IMR-90 (cell line): ENCODE measurements around the gene SLC9A9. TPM values are rescaled to one million over a fixed set of nuclear protein-coding genes. Genes with fewer than 3 reads are reported as not detected.

Experiments
- ATAC-seq: fragments of 200-7000 bp; cut with Tn5 transposase; 2 replicates; pipeline ENCODE4 v1.9.1; 2020; ENCODE audit warnings: low read depth, mild to moderate bottlenecking, moderate library complexity
- BruUV-seq: library from RNA; stranded (reverse); fragments of 400-500 nt; replicated peaks from 2 replicates; lab custom pipeline; 2021; lab: Mats Ljungman, UMichigan
- CTCF ChIA-PET: fragments of 300-600 bp; formaldehyde crosslinking; extraction: SDS; loops from one replicate; lab custom pipeline; 2021; ENCODE audit warnings: antibody characterized with exemption; lab: Yijun Ruan, JAX
- POLR2A ChIA-PET: fragments of 300-600 bp; sonication (Branson Sonifier 250); formaldehyde crosslinking; loops from one replicate; lab custom pipeline; 2022; ENCODE audit warnings: antibody characterized with exemption; ENCODE audit not compliant: unreplicated experiment; lab: Charles Lee
- DNase-seq: peaks from one replicate; pipeline ENCODE4 v3.0.0; 2013
- H2AFZ ChIP-seq: replicated peaks from 2 replicates; pipeline ENCODE3; 2013; ENCODE audit warnings: low read length, mild to moderate bottlenecking; ENCODE audit not compliant: poor library complexity
- H2AK5ac ChIP-seq: 2 replicates; pipeline ENCODE4 v1.6.1; 2013; ENCODE audit warnings: low read depth, low read length, inconsistent platforms
- H2AK9ac ChIP-seq: replicated peaks from 2 replicates; pipeline ENCODE3; 2013; ENCODE audit warnings: mild to moderate bottlenecking, low read depth, low read length, moderate library complexity; ENCODE audit not compliant: poor library complexity
- H2BK120ac ChIP-seq: 2 replicates; pipeline ENCODE4 v1.6.1; 2013; ENCODE audit warnings: low read depth, low read length, inconsistent platforms
- H2BK15ac ChIP-seq: 3 replicates; pipeline ENCODE4 v1.6.1; 2013; ENCODE audit warnings: low read depth, low read length, inconsistent platforms
- H2BK20ac ChIP-seq: 2 replicates; pipeline ENCODE4 v1.6.1; 2013; ENCODE audit warnings: low read depth, mild to moderate bottlenecking, inconsistent platforms, low read length, moderate library complexity
- H2BK5ac ChIP-seq: 2 replicates; pipeline ENCODE4 v1.6.1; 2013; ENCODE audit warnings: mild to moderate bottlenecking, low read depth, low read length, inconsistent platforms; ENCODE audit not compliant: poor library complexity, severe bottlenecking
- H3K14ac ChIP-seq: replicated peaks from 2 replicates; pipeline ENCODE4 v1.6.1; 2013; ENCODE audit warnings: low read depth, low read length, inconsistent platforms
- H3K18ac ChIP-seq: 2 replicates; pipeline ENCODE4 v1.6.1; 2013; ENCODE audit warnings: low read depth, low read length, control low read depth
- H3K23ac ChIP-seq: 2 replicates; pipeline ENCODE4 v1.6.1; 2013; ENCODE audit warnings: low read depth, low read length, inconsistent platforms
- H3K27ac ChIP-seq: 2 replicates; pipeline ENCODE4 v1.5.1; 2013; ENCODE audit warnings: mild to moderate bottlenecking, control low read depth, low read length; ENCODE audit not compliant: insufficient read depth
- H3K27me3 ChIP-seq: 2 replicates; pipeline ENCODE4 v1.6.1; 2013; ENCODE audit warnings: low read length; ENCODE audit not compliant: control insufficient read depth, insufficient read depth
- H3K36me3 ChIP-seq: 2 replicates; pipeline ENCODE4 v1.6.1; 2013; ENCODE audit warnings: low read length, mixed read lengths; ENCODE audit not compliant: control insufficient read depth, insufficient read depth
- H3K4ac ChIP-seq: 2 replicates; pipeline ENCODE4 v1.6.1; 2013; ENCODE audit warnings: low read depth, low read length, inconsistent platforms
- H3K4me1 ChIP-seq: 2 replicates; pipeline ENCODE4 v1.6.1; 2013; ENCODE audit warnings: low read length, mixed read lengths; ENCODE audit not compliant: control insufficient read depth, insufficient read depth
- H3K4me2 ChIP-seq: 2 replicates; pipeline ENCODE4 v1.6.1; 2013; ENCODE audit warnings: low read depth, mild to moderate bottlenecking, control low read depth, low read length, moderate library complexity
- H3K4me3 ChIP-seq: 2 replicates; pipeline ENCODE4 v1.5.1; 2013; ENCODE audit warnings: low read depth, mild to moderate bottlenecking, control low read depth, low read length, moderate library complexity; ENCODE audit not compliant: insufficient read depth
- H3K56ac ChIP-seq: 2 replicates; pipeline ENCODE4 v1.6.1; 2013; ENCODE audit warnings: low read length, inconsistent platforms; ENCODE audit not compliant: insufficient read depth; ENCODE audit errors: extremely low read depth
- H3K79me1 ChIP-seq, 2 experiments: 2 replicates each; pipeline ENCODE4 v1.6.1; 2013; ENCODE audit warnings: low read length in 2 of 2, inconsistent platforms in 1 of 2, low read depth in 1 of 2
- H3K9ac ChIP-seq: 2 replicates; pipeline ENCODE4 v1.6.1; 2013; ENCODE audit warnings: low read depth, low read length, control low read depth
- H3K9me1 ChIP-seq: 2 replicates; pipeline ENCODE4 v1.6.1; 2013; ENCODE audit warnings: low read length, inconsistent platforms; ENCODE audit not compliant: insufficient read depth
- H3K9me3 ChIP-seq: 2 replicates; pipeline ENCODE4 v1.6.1; 2013; ENCODE audit warnings: low read length; ENCODE audit not compliant: control insufficient read depth, insufficient read depth
- H4K20me1 ChIP-seq: 2 replicates; pipeline ENCODE4 v1.6.1; 2013; ENCODE audit warnings: low read length, inconsistent platforms; ENCODE audit not compliant: insufficient read depth
- H4K5ac ChIP-seq: 2 replicates; pipeline ENCODE4 v1.6.1; 2013; ENCODE audit warnings: mild to moderate bottlenecking, low read depth, low read length, control low read depth
- H4K8ac ChIP-seq, 2 experiments: 2 replicates each; pipeline ENCODE4 v1.6.1; 2013; ENCODE audit warnings: low read depth in 2 of 2, low read length in 2 of 2, control low read depth in 1 of 2, inconsistent platforms in 1 of 2
- H4K91ac ChIP-seq: 2 replicates; pipeline ENCODE4 v1.6.1; 2013; ENCODE audit warnings: low read depth, low read length, inconsistent platforms; ENCODE audit not compliant: insufficient read depth
- MXI1 ChIP-seq: IDR thresholded peaks from 2 replicates; pipeline ENCODE4 v1.6.1; 2012; ENCODE audit warnings: low read depth, mild to moderate bottlenecking, low read length, moderate library complexity, borderline replicate concordance
- POLR2A ChIP-seq: IDR thresholded peaks from 2 replicates; pipeline ENCODE4 v1.6.1; 2012; ENCODE audit warnings: mild to moderate bottlenecking, low read depth, low read length
- RCOR1 ChIP-seq: IDR thresholded peaks from 2 replicates; pipeline ENCODE4 v1.6.1; 2012; ENCODE audit warnings: mild to moderate bottlenecking, low read length, improper control_type of control experiment; ENCODE audit not compliant: insufficient replicate concordance
- RFX5 ChIP-seq: IDR thresholded peaks from 2 replicates; pipeline ENCODE4 v1.8.0; 2012; ENCODE audit warnings: low read depth, mild to moderate bottlenecking, low read length, moderate library complexity
- WGBS, 2 experiments: methylation state at CpG; one replicate each; pipeline versions ENCODE4 v1.1.5 to v1.1.7; 2013; ENCODE audit warnings: missing lambda C conversion rate in 2 of 2; ENCODE audit not compliant: insufficient read length in 1 of 2; ENCODE audit errors: extremely low coverage in 2 of 2; 5-methylcytosine and 5-hydroxymethylcytosine counted together
- dilution Hi-C: fragments of 300-500 bp; cut with HindIII; formaldehyde crosslinking; loops from one replicate; pipeline ENCODE4 v1.14.3; 2018; ENCODE audit warnings: low sequenced_read_pairs; ENCODE audit not compliant: unreplicated experiment
- in situ Hi-C: fragments of 300-500 bp; cut with MboI; formaldehyde crosslinking; loops from 3 replicates; pipeline ENCODE4 v1.14.3; 2019; ENCODE audit warnings: low sequenced_read_pairs, inconsistent platforms, mixed read lengths
- intact Hi-C: fragments of 100-400 bp; cut with micrococcal nuclease; formaldehyde crosslinking; loops from 2 replicates; pipeline ENCODE4 v1.10.0; 2022
- polyA plus RNA-seq, 3 experiments: library from polyadenylated mRNA; depleted of rRNA; stranded (reverse); fragments of >200 nt; gene quantifications; 2 replicates each; pipeline ENCODE4 v1.2.3, GENCODE V29; 2012; ENCODE audit warnings: low replicate concordance in 1 of 3
- total RNA-seq: library from RNA; depleted of rRNA; stranded (reverse); fragments of >200 nt; gene quantifications from 2 replicates; pipeline ENCODE4 v1.2.3, GENCODE V29; 2012
- TF ChIP-seq, protein P1 (sequence below): conservative IDR thresholded peaks from 2 replicates; pipeline ENCODE4 v1.5.1; 2012; ENCODE audit warnings: mild to moderate bottlenecking, low read depth, low read length, improper control_type of control experiment

Gene SLC9A9
- total and polyA plus RNA-seq, 2 of the 4 experiments (the other 2 are of a cell fraction): 1.4 to 2.3 TPM

DNA sequence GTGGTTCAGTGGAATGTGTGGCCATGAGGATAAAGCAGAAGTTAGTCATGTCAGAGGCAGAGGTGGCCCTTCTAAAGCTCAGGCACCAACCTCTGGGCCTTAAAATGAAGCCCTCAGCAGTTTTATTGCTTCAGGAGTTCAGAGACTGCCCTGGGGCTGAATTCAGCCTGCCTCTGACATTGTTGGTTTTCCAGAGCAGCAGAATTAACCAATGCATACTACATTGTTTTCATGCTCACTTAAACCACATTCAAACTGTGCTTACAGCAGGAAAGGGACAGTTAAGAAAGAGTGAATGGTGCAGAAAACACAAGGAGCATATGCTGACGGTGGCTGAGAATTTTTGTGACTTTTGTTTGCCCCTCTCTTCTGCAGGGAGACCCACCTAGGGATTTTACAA, 408.5 kb downstream of the SLC9A9 start:
- WGBS, 2 experiments: 80% methylated on average over 1 of the region's 1 CpG; no CpG with 5 or more reads in 1 of the 2 experiments
- ChIA-PET CTCF (no interaction called here), POLR2A (no interaction called here)
- no peaks in the 10 kb centered on the region for H3K9me3 ChIP-seq
- no TSS peak for BruUV-seq
- H3K79me1 ChIP-seq: no peaks in the 10 kb centered on the region
- H2BK20ac ChIP-seq: no peak overlapping the region
- intact Hi-C loops: no loop called here
- H3K4me2 ChIP-seq: no peak overlapping the region
- no peak overlapping the region for H4K8ac ChIP-seq
- ATAC-seq (no peak), DNase-seq (no peak)
- H3K9me1 ChIP-seq: peaks cover 3% of the 10 kb centered on the region
- H3K9ac ChIP-seq: no peak overlapping the region
- no peak overlapping the region for H3K23ac ChIP-seq
- no peak overlapping the region for H2BK5ac ChIP-seq
- H3K18ac ChIP-seq: no peak overlapping the region
- TF ChIP-seq POLR2A (no peak), MXI1 (no peak), RFX5 (no peak), RCOR1 (no peak)
- TF ChIP-seq, protein P1, sequence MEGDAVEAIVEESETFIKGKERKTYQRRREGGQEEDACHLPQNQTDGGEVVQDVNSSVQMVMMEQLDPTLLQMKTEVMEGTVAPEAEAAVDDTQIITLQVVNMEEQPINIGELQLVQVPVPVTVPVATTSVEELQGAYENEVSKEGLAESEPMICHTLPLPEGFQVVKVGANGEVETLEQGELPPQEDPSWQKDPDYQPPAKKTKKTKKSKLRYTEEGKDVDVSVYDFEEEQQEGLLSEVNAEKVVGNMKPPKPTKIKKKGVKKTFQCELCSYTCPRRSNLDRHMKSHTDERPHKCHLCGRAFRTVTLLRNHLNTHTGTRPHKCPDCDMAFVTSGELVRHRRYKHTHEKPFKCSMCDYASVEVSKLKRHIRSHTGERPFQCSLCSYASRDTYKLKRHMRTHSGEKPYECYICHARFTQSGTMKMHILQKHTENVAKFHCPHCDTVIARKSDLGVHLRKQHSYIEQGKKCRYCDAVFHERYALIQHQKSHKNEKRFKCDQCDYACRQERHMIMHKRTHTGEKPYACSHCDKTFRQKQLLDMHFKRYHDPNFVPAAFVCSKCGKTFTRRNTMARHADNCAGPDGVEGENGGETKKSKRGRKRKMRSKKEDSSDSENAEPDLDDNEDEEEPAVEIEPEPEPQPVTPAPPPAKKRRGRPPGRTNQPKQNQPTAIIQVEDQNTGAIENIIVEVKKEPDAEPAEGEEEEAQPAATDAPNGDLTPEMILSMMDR: no peak
- no peaks in the 10 kb centered on the region for H4K20me1 ChIP-seq
- dilution Hi-C loops: no loop called here
- H3K27ac ChIP-seq: no peak overlapping the region
- H2AK5ac ChIP-seq: no peak overlapping the region
- H2AFZ ChIP-seq: no peak overlapping the region
- H3K4me1 ChIP-seq: peaks cover 5% of the 10 kb centered on the region; the same call in 1 of the 2 replicates
- H4K5ac ChIP-seq: no peak overlapping the region
- no peak overlapping the region for H2BK120ac ChIP-seq
- no peak overlapping the region for H4K91ac ChIP-seq
- no peak overlapping the region for H3K4ac ChIP-seq
- no peak overlapping the region for H3K4me3 ChIP-seq
- H3K56ac ChIP-seq: no peak overlapping the region
- H2BK15ac ChIP-seq: no peak overlapping the region
- no peak overlapping the region for H3K14ac ChIP-seq
- in situ Hi-C loops: no loop called here
- no peaks in the 10 kb centered on the region for H3K36me3 ChIP-seq
- H2AK9ac ChIP-seq: no peak overlapping the region
- no peaks in the 10 kb centered on the region for H3K27me3 ChIP-seq
